Neural progenitor cell (in vitro differentiated cells): Measurements from ENCODE around the gene MED27.

Source experiments
- CTCF ChIP-seq: fragments of 200-600 bp; sonication (generic); IDR thresholded peaks from 2 replicates; pipeline ENCODE4 v1.5.1; 2017; ENCODE audit warnings: antibody characterized with exemption, mild to moderate bottlenecking
- EZH2 ChIP-seq: fragments of 200-600 bp; sonication (generic); IDR thresholded peaks from 2 replicates; pipeline ENCODE4 v1.6.1; 2017; ENCODE audit warnings: antibody characterized with exemption, mild to moderate bottlenecking, moderate library complexity

- peak; percentile 16 for TF ChIP-seq CTCF
- TF ChIP-seq EZH2: no peak
Measured at GRCh38 chr9:131936929-131937328, 142.7 kb downstream of the MED27 start.
